Transverse colon (tissue), 4 donors: ENCODE measurements around the gene GLRX.

Experiments used
- POLR2A ChIP-seq: fragments of 450-650 bp; IDR thresholded peaks from one replicate; pipeline ENCODE4 v1.6.1; 2016; ENCODE audit warnings: antibody characterized with exemption, mild to moderate bottlenecking, moderate library complexity
- POLR2AphosphoS5 ChIP-seq, 3 donors: sonication (generic); formaldehyde crosslinking; IDR thresholded peaks; one replicate each; pipeline ENCODE4 v1.6.1; 2016; ENCODE audit warnings: antibody characterized with exemption in 3 of 3
- TF ChIP-seq, protein P1 (sequence below), 5 experiments: fragments of 200-600 bp in 3 of 5; fragments of 450-650 bp in 2 of 5; sonication (generic) in 3 of 5; IDR thresholded peaks; 1 replicate in 2 of 5; 2 replicates in 3 of 5; pipeline ENCODE4 v1.5.1; 2016 to 2017; ENCODE audit warnings: antibody characterized with exemption in 5 of 5, inconsistent platforms in 3 of 5, mild to moderate bottlenecking in 2 of 5, moderate library complexity in 1 of 5

DNA sequence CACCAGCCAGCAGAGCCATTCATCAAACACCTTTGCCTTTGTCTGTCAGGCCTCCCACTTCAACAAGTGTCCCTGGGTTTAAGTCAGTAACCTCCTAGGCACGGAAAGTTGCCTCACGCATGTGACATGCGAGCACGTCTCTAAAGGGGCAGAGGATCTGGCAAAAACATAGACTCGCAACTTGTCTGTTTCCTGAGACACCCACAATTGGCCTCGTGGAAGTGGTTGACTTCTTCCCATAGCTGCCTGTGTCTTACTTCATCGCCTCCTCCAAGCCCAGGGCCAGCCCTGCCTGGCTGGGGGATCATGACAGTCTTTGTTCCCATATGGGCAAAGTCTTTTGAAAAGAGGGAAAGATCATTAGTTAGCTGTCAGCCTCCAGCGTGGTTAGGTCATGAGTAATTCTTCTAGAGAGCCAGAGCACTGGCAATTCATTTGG is 35.5 kb upstream of the GLRX start:
- TF ChIP-seq POLR2AphosphoS5 (IDR thresholded peaks at IDR 0.05) = peak in 1 of 3 donors; percentile 28
- no peak for TF ChIP-seq POLR2A
- TF ChIP-seq, protein P1, sequence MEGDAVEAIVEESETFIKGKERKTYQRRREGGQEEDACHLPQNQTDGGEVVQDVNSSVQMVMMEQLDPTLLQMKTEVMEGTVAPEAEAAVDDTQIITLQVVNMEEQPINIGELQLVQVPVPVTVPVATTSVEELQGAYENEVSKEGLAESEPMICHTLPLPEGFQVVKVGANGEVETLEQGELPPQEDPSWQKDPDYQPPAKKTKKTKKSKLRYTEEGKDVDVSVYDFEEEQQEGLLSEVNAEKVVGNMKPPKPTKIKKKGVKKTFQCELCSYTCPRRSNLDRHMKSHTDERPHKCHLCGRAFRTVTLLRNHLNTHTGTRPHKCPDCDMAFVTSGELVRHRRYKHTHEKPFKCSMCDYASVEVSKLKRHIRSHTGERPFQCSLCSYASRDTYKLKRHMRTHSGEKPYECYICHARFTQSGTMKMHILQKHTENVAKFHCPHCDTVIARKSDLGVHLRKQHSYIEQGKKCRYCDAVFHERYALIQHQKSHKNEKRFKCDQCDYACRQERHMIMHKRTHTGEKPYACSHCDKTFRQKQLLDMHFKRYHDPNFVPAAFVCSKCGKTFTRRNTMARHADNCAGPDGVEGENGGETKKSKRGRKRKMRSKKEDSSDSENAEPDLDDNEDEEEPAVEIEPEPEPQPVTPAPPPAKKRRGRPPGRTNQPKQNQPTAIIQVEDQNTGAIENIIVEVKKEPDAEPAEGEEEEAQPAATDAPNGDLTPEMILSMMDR (IDR thresholded peaks at IDR 0.05) = no peak
